G401.6 (cell line): ENCODE measurements around the gene ZNF768.
"Not testable (repeated sequence)": the region's sequence is repeated elsewhere in the genome, so short reads cannot be mapped to it uniquely, and the experiment has no call there.

Source experiments
- FAIRE-seq: peaks from 2 replicates; lab custom pipeline; 2012; peaks lifted over from hg19 to GRCh38; lab: Jason Lieb, UNC

The ZNF768 gene

DNA sequence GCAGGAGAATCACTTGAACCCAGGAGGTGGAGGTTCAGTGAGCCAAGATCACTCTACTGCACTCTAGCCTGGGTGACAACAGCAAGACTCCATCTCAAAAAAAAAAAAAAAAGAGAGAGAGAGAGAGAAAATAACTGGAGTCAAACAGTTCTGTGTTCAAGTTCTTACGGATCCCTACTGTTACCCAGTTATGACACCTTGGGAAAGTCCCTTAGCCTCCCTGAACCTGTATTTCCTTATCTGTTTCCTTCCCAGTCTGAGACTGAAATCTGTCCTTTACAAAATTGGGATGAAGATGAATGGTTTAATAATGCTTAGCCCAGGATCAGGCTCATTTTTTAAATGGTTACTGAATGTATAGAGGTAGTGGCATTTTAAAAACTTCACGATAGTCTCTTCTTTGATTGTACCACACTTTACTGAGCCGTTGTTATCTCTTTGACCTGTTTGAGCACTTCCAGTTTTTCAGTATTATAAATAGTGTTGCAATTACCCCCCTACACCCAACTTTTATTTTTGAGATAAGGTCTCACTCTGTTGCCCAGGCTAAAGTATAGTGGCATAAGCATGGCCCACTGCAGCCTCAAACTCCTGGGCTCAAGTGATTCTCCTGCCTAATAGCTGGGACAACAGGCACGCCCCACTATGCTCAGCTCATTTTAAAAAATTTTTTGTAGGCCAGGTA is 17.1 kb downstream of the ZNF768 start:
- FAIRE-seq: no peak

DNA sequence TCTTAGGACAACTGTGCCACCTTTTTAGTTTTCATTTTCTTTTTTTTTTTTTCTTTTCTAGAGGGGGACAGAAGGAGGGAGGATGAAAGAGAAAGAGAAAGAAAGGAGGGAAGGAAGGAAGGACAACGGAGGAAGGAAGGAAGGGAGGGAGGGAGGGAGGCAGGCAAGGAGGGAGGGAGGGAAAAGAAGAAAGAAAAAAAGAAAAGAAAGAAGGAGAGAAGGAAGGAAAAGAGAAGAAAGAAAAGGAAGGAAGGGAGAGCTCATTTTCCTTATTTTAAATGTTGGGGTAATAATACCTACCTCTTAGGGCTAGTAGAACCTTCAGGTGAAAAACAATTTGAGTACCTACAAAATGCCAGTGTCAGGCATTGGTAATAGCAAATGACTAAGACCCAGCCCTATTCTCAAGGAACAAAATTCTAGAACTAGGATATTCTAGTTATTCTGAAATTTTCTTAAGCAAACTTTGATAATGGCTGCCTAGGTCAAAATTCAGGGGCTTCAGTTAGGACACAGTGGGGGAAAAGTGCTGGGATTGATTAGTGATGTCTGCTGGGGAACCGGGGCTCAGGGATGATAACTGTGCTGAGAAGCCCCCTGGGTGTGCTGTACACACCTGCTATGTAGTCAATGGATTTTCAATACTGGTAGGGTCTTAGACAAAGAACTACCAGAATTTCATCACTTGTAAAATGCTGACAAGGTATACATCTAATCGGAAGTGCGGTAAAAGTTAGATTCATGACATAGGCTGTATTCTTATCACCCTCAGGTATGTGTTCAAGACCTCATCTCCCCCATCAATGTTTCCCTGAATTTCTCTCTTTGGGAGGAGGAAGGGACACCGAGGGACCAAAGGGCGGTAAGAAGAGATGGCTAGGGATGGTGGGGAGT is 22.7 kb downstream of the ZNF768 start:
- no peak for FAIRE-seq

DNA sequence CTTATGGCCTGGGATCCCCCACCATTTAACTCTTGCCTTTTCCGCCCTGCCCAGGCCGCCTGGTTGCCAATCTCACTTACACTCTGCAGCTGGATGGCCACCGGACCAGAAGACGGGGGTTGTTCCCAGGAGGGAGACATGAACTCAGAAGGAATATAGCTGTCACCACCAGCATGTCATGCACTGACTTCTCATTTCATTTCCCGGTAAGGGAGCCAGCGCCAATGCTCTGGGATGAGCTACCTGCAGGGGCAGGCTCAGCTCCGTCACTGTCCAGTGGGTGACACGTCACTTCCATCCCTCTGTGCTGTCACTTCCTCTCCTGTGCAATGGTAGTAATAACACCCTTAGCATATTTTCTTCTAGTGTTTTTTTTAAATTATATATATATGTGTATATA is 27.1 kb downstream of the ZNF768 start:
- no peak for FAIRE-seq

DNA sequence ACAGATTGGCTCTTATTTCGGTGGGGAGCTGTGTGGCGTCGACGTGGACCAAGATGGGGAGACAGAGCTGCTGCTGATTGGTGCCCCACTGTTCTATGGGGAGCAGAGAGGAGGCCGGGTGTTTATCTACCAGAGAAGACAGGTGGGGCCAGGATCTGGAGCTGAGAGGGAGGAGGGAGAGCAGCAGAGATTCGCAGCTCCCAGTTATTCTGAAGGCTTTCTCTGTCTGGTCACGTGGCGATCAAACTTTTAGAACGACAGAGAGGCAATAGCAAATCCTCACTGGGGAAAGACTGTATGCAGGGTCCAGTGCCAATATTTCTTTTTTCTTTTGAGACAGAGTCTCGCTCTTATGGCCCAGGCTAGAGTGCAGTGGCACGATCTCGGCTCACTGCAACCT is 31.7 kb downstream of the ZNF768 start:
- FAIRE-seq: no peak

DNA sequence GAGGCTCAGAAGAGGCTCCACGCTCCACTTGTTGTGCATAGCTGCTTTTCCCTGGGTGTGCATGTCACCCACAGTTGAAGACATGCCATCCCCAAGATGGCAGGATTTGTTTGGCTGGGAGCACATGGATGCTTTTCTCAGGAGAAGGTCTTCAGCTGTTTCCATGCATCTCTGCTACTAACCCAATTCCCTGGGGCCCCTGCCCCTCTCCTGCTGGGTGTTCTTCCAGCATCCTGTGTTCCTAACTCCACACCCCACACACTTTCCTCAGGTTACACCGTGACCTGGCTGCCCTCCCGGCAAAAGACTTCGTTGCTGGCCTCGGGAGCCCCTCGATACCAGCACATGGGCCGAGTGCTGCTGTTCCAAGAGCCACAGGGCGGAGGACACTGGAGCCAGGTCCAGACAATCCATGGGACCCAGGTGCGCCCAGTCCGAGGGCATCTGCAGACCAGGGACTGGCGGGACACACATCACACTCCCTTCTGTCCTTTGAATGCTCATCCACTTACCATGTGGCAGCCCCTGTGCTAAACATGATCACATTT is 32.4 kb downstream of the ZNF768 start:
- FAIRE-seq: no peak

DNA sequence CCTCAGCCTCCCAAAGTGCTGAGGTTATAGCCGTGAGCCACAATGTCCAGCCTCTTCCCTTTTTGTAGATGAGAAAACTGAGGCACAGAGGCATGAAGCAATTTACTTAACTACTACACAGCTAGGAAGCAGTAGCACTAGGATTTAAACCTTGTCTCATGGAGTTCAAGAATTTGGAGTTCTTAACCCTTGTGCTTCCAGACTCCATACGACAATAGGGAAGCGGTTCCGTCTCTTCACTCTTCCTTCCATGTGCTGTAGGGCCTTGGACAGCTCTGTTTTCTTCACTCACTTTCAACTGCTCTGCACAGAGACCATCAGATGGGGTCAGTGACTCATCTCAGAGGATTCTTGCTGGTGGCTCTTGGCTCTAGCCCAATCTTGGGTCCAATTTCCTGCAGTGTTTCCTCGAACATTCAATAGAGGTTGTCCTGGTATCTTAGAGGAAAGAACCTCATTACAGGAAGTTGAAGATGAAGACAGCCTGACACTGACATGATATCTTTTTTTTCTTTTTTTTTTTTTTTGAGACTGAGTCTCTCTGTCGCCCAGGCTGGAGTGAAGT is 34.5 kb downstream of the ZNF768 start:
- FAIRE-seq: no peak

DNA sequence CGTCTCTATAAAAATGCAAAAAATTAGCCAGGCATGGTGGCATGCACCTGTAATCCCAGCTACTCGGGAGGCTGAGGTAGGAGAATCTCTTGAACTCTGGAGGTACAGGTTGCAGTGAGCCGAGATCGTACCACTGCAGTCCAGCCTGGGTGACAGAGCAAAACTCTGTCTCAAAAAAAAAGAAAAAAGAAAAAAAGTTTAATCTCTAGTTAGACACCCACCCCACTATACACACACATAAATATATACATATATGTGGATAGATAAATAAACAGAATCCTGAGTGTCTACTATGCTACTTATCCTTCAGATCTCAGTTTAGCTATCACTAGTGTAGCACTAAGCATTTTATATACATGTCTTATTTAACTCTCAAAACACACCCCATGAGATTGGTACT is 35.1 kb downstream of the ZNF768 start:
- no peak for FAIRE-seq

DNA sequence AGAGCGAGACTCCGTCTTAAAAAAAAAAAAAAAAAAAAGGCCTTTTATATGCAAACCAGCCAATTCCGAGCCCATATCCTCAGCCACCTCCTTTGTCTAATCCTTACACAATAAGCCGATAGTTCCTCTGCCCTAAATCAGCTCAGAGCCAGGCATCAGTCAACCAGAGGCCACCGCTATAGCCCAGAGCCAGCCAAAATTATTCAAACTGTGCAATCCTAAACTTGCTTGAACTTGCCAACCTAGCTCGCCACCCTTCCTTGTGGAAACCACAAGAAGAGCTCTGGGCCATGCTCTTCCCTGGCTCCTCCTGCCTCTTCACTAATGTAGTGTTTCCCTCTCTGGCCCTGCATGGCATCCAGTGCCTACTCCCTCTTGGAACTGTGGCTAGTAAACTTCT is 36.2 kb downstream of the ZNF768 start:
- FAIRE-seq: no peak

DNA sequence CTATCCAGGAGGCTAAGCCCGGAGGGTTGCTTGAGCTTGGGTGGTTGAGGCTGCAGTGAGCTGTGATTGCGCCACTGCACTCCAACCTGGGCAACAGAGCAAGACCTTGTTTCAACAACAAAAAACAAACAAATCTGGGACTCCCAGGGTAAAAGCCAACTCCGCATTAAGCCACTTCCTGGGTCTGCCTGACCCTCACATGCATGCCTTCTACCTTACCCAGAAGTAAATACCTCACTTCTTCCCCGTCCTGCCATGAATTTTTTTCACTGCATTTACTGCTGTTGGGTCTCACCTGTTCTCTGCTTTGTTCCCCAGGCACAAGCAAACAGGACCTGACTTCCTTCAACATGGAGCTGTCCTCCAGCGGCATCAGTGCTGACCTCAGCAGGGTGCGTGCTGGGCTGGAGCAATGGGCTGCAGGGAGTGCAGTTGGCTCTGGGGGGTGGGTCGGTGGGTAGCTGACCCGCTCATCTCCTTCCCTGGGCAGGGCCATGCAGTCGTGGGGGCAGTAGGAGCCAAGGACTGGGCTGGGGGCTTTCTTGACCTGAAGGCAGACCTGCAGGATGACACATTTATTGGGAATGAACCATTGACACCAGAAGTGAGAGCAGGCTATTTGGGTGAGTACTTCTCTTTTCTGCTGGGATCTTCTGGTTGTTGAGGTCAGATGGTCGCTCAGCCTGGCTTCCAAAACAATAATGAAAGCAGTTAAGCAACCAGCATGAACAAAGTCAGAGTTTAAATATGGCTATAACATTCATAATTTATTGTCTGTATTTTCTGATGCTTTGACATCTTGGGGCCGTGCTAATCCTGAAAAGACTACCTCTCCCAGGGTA is 37.4 kb downstream of the ZNF768 start:
- no peak for FAIRE-seq

DNA sequence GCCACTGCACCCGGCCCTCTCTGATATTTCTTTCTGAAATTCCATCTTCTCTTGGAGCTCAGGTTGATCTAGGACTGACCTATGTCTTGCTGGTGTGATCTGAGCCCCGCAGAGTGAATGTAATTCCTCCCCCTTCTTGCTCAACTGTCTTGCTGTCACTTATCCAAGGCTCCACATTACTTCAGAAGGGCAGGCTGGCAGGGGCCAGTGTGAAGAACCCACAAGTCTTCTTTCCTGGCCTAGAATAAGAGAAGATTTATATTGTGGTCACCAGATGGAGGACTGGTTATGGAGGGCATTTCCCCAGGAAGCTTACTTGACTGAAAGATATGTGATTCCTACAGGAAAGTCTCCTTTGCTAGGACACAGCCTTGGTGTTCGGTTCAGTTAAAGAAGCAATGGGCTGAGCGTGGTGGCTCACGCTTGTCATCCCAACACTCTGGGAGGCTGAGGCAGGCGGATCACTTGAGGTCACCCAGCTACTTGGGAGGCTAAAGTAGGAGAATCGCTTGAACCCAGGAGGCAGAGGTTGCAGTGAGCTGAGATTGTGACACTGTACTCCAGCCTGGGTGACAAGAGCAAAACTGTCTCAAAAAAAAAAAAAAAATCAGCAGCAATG is 40.4 kb downstream of the ZNF768 start:
- no peak for FAIRE-seq

DNA sequence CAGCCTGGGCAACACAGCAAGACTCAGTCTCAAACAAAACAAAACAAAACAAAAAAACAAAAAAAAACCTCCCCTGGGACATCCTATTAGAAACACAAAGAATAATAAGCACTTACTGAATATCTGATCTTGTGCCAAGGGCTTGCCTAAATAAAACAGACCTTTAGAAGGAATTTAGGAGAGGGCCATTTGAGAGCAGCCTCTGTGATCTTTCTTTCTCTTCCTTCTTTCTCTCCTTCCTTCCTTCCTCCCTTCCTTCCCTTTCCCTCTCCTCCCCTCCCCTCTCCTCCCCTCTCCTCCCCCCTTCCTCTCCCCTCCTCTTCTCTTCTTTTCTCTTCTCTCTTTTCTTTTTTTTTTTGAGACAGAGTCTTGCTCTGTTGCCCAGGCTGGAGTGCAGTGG is 41.5 kb downstream of the ZNF768 start:
- no peak for FAIRE-seq

DNA sequence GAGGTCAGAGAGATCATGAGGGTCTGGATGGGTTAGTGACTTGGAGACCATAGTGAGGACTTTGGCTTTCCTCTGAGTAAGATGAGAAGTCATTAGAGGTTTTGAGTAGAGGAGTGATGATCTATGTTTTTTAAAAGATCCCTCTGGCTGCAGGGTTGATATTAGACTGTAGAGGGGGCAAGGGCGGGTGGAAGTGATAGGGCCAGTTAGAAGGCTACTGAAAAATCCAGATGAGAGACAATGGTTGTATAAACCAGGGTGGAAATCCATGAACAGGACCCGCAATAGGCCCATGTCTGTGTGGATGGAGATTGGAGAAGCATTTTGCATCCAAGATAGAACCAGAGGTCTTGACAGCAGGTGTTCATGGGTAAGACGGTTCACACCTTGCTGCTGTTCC is 44.0 kb downstream of the ZNF768 start:
- FAIRE-seq: no peak

DNA sequence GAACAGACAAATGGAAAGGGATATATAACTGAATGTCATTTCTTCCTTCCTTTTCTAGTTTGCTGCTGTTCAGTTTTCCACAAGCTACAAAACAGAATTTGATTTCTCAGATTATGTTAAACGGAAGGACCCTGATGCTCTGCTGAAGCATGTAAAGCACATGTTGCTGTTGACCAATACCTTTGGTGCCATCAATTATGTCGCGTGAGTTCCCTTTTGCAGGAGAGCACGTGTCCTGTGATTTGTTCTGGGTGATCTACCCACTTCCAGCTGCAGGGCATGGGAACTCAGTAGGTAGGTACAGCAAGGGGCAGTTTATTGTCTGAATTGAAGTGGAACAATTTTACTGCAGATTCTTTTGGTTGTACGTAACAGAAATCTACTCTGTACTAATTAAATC is 45.0 kb downstream of the ZNF768 start:
- FAIRE-seq: no peak

DNA sequence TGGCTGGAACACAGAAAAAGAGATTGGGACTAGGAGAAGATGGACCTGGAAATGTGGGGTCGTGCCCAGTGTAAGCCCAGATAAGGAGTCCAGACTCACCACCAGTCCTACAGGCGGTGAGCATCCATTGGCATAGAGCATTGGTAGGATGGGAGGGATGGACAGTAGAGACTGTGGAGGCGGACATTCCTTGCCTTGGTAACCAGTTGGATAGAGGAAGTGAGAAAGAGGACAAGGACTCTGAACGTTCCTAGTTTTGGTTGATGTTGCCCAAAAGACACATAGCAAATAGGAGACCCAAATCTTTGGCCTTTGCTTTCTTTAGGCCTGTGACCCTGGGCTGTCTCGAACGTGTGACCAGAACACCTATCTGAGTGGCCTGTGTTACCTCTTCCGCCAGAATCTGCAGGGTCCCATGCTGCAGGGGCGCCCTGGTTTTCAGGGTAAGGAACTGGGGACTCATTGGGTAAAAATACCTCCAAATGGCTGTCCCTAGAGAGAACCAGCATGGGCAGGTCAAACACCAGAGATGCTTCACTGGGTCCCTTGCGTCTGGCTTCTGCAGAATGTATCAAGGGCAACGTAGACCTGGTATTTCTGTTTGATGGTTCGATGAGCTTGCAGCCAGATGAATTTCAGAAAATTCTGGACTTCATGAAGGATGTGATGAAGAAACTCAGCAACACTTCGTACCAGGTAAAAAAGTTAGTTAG is 47.4 kb downstream of the ZNF768 start:
- FAIRE-seq: no peak

DNA sequence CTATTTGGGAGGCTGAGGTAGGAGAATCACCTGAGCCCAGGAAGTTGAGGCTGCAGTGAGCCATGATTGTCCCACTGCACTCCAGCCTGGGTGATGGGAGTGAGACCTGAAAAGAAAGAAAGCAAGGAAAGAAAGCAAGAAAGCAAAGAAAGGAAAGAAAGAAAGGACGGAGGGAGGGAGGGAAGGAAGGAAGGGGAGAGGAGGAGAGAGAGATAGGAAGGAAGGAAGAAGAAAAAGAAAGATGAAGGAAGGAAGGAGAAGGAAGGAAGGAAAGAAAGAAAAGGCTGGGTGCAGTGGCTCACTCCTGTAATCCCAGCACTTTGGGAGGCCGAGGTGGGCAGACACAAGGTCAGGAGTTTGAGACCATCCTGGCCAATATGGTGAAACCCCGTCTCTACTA is 48.6 kb downstream of the ZNF768 start:
- FAIRE-seq: not testable (repeated sequence)

DNA sequence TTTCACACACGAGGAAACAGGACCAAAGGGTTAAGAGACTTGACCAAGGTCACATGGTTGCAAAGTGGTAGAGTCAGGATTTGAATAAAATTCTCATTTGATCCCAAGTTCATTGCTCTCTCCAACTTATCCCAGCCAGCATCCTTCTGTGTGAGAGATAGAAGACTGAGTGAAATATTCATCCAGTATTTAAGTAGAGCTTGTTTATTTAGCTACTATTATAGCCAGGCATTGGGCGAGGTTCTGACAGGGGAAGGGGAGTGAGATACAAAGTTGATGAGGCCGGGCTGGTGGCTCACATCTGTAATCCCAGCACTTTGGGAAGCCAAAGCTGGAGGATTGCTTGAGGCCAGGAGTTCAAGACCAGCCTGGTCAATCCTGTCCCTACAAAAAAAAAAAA is 49.4 kb downstream of the ZNF768 start:
- FAIRE-seq: no peak

DNA sequence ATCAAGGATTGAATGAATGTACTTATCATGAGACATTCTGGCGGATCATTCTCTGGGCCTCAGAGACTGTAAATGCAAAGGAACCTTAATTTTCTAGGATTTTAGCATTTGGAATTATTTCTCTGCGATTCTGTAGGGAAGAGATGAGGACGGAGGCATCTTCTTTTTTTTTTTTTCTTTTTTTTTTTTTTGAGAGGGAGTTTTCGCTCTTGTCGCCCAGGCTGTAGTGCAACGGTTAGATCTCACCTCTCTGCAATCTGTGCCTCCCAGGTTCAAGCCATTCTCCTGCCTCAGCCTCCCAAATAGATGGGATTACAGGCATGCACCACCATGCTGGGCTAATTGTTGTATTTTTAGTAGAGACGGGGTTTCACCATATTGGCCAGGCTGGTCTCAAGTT is 51.7 kb downstream of the ZNF768 start:
- no peak for FAIRE-seq

DNA sequence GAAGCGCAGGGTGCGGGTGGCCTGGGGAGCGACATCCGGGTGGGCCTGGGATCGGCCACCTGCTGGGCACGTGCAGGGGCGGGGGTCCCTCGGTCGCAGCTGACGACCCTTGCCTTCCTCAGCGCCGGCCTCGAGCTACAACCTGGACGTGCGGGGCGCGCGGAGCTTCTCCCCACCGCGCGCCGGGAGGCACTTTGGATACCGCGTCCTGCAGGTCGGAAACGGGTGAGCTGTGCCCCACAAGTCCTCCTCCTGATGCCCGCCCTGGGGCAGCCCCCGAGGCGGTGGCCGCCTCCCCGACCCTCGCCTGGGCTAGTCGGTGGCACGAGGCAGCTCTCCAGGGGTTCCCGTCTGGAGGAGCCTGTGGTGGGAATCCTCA is 52.3 kb downstream of the ZNF768 start:
- FAIRE-seq: no peak
